ENCODE measurements around the gene UTS2R. TPM values are rescaled to one million over a fixed set of nuclear protein-coding genes. Genes with fewer than 3 reads are reported as not detected.
"Not testable (repeated sequence)": the region's sequence is repeated elsewhere in the genome, so short reads cannot be mapped to it uniquely, and the experiment has no call there.

The UTS2R gene
- total and polyA plus RNA-seq, 9 donors = 2.2 to 16.5 (median 7.5) TPM

- Histone ChIP-seq H3K27me3 (ENCODE audit: control insufficient read depth, insufficient read depth, low read length) (no peaks in the 10 kb centered on the region), H3K36me3 (ENCODE audit: control insufficient read depth, insufficient read depth, low read length) (peaks cover 19% of the 10 kb centered on the region)
- WGBS (ENCODE audit: insufficient coverage) = 86% methylated on average over 9 of the region's 14 CpGs
Observed at GRCh38 chr17:82410014-82410716, 38.6 kb downstream of the UTS2R start.

GRCh38 chr17:82411396-82412053 lies 40.0 kb downstream of the UTS2R start:
- no peak overlapping the region for H3K27ac ChIP-seq (ENCODE audit: low read length)
- peaks cover 40% of the 10 kb centered on the region for H3K4me1 ChIP-seq (ENCODE audit: control insufficient read depth, insufficient read depth, low read length)
- H3K36me3 ChIP-seq (ENCODE audit: control insufficient read depth, insufficient read depth, low read length) = peaks cover 14% of the 10 kb centered on the region
- H3K27me3 ChIP-seq (ENCODE audit: control insufficient read depth, insufficient read depth, low read length) = no peaks in the 10 kb centered on the region
- H3K9me3 ChIP-seq (replicated peaks; ENCODE audit: control insufficient read depth, low read depth, low read length) = no peaks in the 10 kb centered on the region
- DNase-seq = no peak
- no peak overlapping the region for H3K4me3 ChIP-seq (ENCODE audit: low read length)
- 73% methylated on average over 21 of the region's 24 CpGs for WGBS (ENCODE audit: insufficient coverage)

More at GRCh38 chr17:82410014-82410716, 38.6 kb downstream of the UTS2R start:
- no peak for DNase-seq
- H3K4me3 ChIP-seq (ENCODE audit: low read length) = no peak overlapping the region
- no peak overlapping the region for H3K27ac ChIP-seq (ENCODE audit: low read length)
- H3K4me1 ChIP-seq (ENCODE audit: control insufficient read depth, insufficient read depth, low read length) = peaks cover 40% of the 10 kb centered on the region
- H3K9me3 ChIP-seq (replicated peaks; ENCODE audit: control insufficient read depth, low read depth, low read length) = no peaks in the 10 kb centered on the region

- Histone ChIP-seq H3K36me3 (ENCODE audit: control insufficient read depth, insufficient read depth, low read length) (peaks cover 14% of the 10 kb centered on the region), H3K4me1 (ENCODE audit: control insufficient read depth, insufficient read depth, low read length) (peaks cover 40% of the 10 kb centered on the region)
- not testable (repeated sequence) for H3K9me3 ChIP-seq (replicated peaks; ENCODE audit: control insufficient read depth, low read depth, low read length); DNase-seq; H3K27me3 ChIP-seq (ENCODE audit: control insufficient read depth, insufficient read depth, low read length); H3K4me3 ChIP-seq (ENCODE audit: low read length); H3K27ac ChIP-seq (ENCODE audit: low read length)
- WGBS (ENCODE audit: insufficient coverage) = 90% methylated on average over 13 of the region's 16 CpGs
Observed at GRCh38 chr17:82412081-82412480, 40.5 kb downstream of the UTS2R start.

GRCh38 chr17:82412535-82413520 lies 41.3 kb downstream of the UTS2R start:
- Histone ChIP-seq H3K27me3 (ENCODE audit: control insufficient read depth, insufficient read depth, low read length) (no peaks in the 10 kb centered on the region), H3K4me3 (ENCODE audit: low read length) (no peak overlapping the region), H3K9me3 (replicated peaks; ENCODE audit: control insufficient read depth, low read depth, low read length) (no peaks in the 10 kb centered on the region), H3K36me3 (ENCODE audit: control insufficient read depth, insufficient read depth, low read length) (peaks cover 9% of the 10 kb centered on the region), H3K27ac (ENCODE audit: low read length) (no peak overlapping the region), H3K4me1 (ENCODE audit: control insufficient read depth, insufficient read depth, low read length) (peaks cover 37% of the 10 kb centered on the region)
- no peak for DNase-seq
- WGBS (ENCODE audit: insufficient coverage) = 87% methylated on average over 25 of the region's 29 CpGs

- Histone ChIP-seq H3K9me3 (replicated peaks; ENCODE audit: control insufficient read depth, low read depth, low read length) (no peaks in the 10 kb centered on the region), H3K36me3 (ENCODE audit: control insufficient read depth, insufficient read depth, low read length) (peaks cover 8% of the 10 kb centered on the region), H3K4me1 (ENCODE audit: control insufficient read depth, insufficient read depth, low read length) (peaks cover 29% of the 10 kb centered on the region), H3K27me3 (ENCODE audit: control insufficient read depth, insufficient read depth, low read length) (no peaks in the 10 kb centered on the region), H3K27ac (ENCODE audit: low read length) (no peak overlapping the region), H3K4me3 (ENCODE audit: low read length) (no peak overlapping the region)
- peak; percentile 86 for DNase-seq
- WGBS (ENCODE audit: insufficient coverage) = 21% methylated on average over 35 of the region's 38 CpGs
Observed at GRCh38 chr17:82414548-82415281, 43.1 kb downstream of the UTS2R start.

GRCh38 chr17:82415336-82415735 lies 43.8 kb downstream of the UTS2R start:
- Histone ChIP-seq H3K9me3 (replicated peaks; ENCODE audit: control insufficient read depth, low read depth, low read length) (no peaks in the 10 kb centered on the region), H3K4me1 (ENCODE audit: control insufficient read depth, insufficient read depth, low read length) (peaks cover 24% of the 10 kb centered on the region), H3K27me3 (ENCODE audit: control insufficient read depth, insufficient read depth, low read length) (no peaks in the 10 kb centered on the region), H3K27ac (ENCODE audit: low read length) (no peak overlapping the region), H3K36me3 (ENCODE audit: control insufficient read depth, insufficient read depth, low read length) (peaks cover 6% of the 10 kb centered on the region), H3K4me3 (ENCODE audit: low read length) (no peak overlapping the region)
- WGBS (ENCODE audit: insufficient coverage) = 84% methylated on average over 22 of the region's 26 CpGs
- no peak for DNase-seq

GRCh38 chr17:82415786-82416185 lies 44.2 kb downstream of the UTS2R start:
- Histone ChIP-seq H3K27me3 (ENCODE audit: control insufficient read depth, insufficient read depth, low read length) (no peaks in the 10 kb centered on the region), H3K4me3 (ENCODE audit: low read length) (no peak overlapping the region)
- 94% methylated on average over 3 of the region's 9 CpGs for WGBS (ENCODE audit: insufficient coverage)

GRCh38 chr17:82416264-82416663 lies 44.7 kb downstream of the UTS2R start:
- H3K9me3 ChIP-seq (replicated peaks; ENCODE audit: control insufficient read depth, low read depth, low read length) = no peaks in the 10 kb centered on the region
- peaks cover 11% of the 10 kb centered on the region for H3K36me3 ChIP-seq (ENCODE audit: control insufficient read depth, insufficient read depth, low read length)
- no peak overlapping the region for H3K4me3 ChIP-seq (ENCODE audit: low read length)
- H3K4me1 ChIP-seq (ENCODE audit: control insufficient read depth, insufficient read depth, low read length) = peaks cover 22% of the 10 kb centered on the region
- H3K27me3 ChIP-seq (ENCODE audit: control insufficient read depth, insufficient read depth, low read length) = no peaks in the 10 kb centered on the region
- H3K27ac ChIP-seq (ENCODE audit: low read length) = no peak overlapping the region
- no peak for DNase-seq
- no CpG with 5 or more reads among the region's 4 CpGs for WGBS (ENCODE audit: insufficient coverage)

More at GRCh38 chr17:82415786-82416185, 44.2 kb downstream of the UTS2R start:
- DNase-seq = no peak
- Histone ChIP-seq H3K9me3 (replicated peaks; ENCODE audit: control insufficient read depth, low read depth, low read length) (no peaks in the 10 kb centered on the region), H3K4me1 (ENCODE audit: control insufficient read depth, insufficient read depth, low read length) (peaks cover 23% of the 10 kb centered on the region), H3K27ac (ENCODE audit: low read length) (no peak overlapping the region), H3K36me3 (ENCODE audit: control insufficient read depth, insufficient read depth, low read length) (peaks cover 6% of the 10 kb centered on the region)

GRCh38 chr17:82416771-82417170 lies 45.2 kb downstream of the UTS2R start:
- Histone ChIP-seq H3K27me3 (ENCODE audit: control insufficient read depth, insufficient read depth, low read length) (no peaks in the 10 kb centered on the region), H3K4me3 (ENCODE audit: low read length) (no peak overlapping the region), H3K4me1 (ENCODE audit: control insufficient read depth, insufficient read depth, low read length) (peaks cover 17% of the 10 kb centered on the region), H3K36me3 (ENCODE audit: control insufficient read depth, insufficient read depth, low read length) (peaks cover 13% of the 10 kb centered on the region), H3K27ac (ENCODE audit: low read length) (no peak overlapping the region), H3K9me3 (replicated peaks; ENCODE audit: control insufficient read depth, low read depth, low read length) (no peaks in the 10 kb centered on the region)
- 94% methylated on average over 3 of the region's 6 CpGs for WGBS (ENCODE audit: insufficient coverage)
- DNase-seq = no peak

Measured in muscle of leg (tissue), 11 donors.